Breast epithelium (tissue), 4 donors: ENCODE data around the gene SYNE4. TPM values are rescaled to one million over a fixed set of nuclear protein-coding genes. Genes with fewer than 3 reads are reported as not detected.

ENCODE experiments used
- DNase-seq, 2 donors: peaks; one replicate each; pipeline ENCODE4 v3.0.0-alpha.2; 2019; ENCODE audit warnings: low spot score in 2 of 2
- H3K27ac ChIP-seq, 2 donors: fragments of 200-600 bp; sonication (generic) in 1 of 2; one replicate each; pipeline ENCODE4 v1.5.1; 2016 to 2019; ENCODE audit warnings: mild to moderate bottlenecking in 1 of 2
- H3K27me3 ChIP-seq, 2 donors: fragments of 200-600 bp; sonication (generic) in 1 of 2; one replicate each; pipeline versions ENCODE4 v1.5.1 to v1.6.0; 2017 to 2019; ENCODE audit warnings: control low read depth in 1 of 2, mild to moderate bottlenecking in 1 of 2
- H3K36me3 ChIP-seq: fragments of 200-600 bp; one replicate; pipeline ENCODE4 v1.5.1; 2019
- H3K4me1 ChIP-seq, 2 donors: fragments of 200-600 bp; sonication (generic); one replicate each; pipeline ENCODE4 v1.5.1; 2016 to 2019; ENCODE audit warnings: control low read depth in 1 of 2
- H3K4me3 ChIP-seq, 3 donors: fragments of 200-600 bp; sonication (generic); 1 replicate in 2 of 3; 2 replicates in 1 of 3; pipeline ENCODE4 v1.5.1; 2016 to 2019; ENCODE audit warnings: mild to moderate bottlenecking in 3 of 3, moderate library complexity in 2 of 3
- H3K9me3 ChIP-seq, 2 donors: fragments of 200-600 bp; sonication (generic) in 1 of 2; one replicate each; pipeline ENCODE4 v1.5.1; 2016 to 2019; ENCODE audit warnings: control low read depth in 1 of 2
- POLR2A ChIP-seq: fragments of 450-650 bp; IDR thresholded peaks from one replicate; pipeline ENCODE4 v1.6.1; 2016; ENCODE audit warnings: antibody characterized with exemption, mild to moderate bottlenecking, moderate library complexity
- POLR2AphosphoS5 ChIP-seq, 3 donors: sonication (generic); formaldehyde crosslinking; IDR thresholded peaks; one replicate each; pipeline ENCODE4 v1.6.1; 2017; ENCODE audit warnings: antibody characterized with exemption in 3 of 3
- intact Hi-C: fragments of 100-400 bp; cut with DNase I; formaldehyde crosslinking; loops from one replicate; pipeline ENCODE4 v1.15.1; 2023; ENCODE audit warnings: low total_unique reads
- total RNA-seq, 3 donors: library from RNA; depleted of rRNA; stranded (reverse); fragments of >200 nt; gene quantifications; one replicate each; pipeline ENCODE4 v1.1.0, GENCODE V29; 2016
- TF ChIP-seq, protein P1 (sequence below), 3 donors: fragments of 450-650 bp; IDR thresholded peaks; one replicate each; pipeline ENCODE4 v1.5.1; 2016 to 2017; ENCODE audit warnings: antibody characterized with exemption in 3 of 3, mild to moderate bottlenecking in 3 of 3, moderate library complexity in 3 of 3

Gene SYNE4
- total RNA-seq, 3 donors from 2014 or later: 0.16 to 15.5 (median 9.5) TPM

DNA sequence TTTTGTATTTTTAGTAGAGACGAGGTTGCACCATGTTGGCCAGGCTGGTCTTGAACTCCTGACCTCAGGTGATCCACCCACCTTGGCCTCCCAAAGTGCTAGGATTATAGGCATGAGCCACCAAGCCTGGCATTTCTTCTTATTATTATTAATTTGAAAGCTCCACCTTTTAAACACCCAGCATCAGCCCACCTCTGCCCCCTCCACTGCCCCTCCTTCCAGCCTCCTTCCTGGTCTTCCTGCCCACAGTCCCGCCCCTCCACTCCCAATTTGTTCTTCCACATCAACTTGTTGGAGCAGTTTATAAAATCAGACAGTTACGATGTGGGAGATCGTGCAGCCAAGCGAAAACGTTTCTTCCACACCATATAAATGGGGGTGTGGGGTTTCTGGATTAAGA lies 31.9 kb upstream of the SYNE4 start:
- H3K27ac ChIP-seq: no peak overlapping the region
- TF ChIP-seq POLR2A: no peak
- TF ChIP-seq, protein P1, sequence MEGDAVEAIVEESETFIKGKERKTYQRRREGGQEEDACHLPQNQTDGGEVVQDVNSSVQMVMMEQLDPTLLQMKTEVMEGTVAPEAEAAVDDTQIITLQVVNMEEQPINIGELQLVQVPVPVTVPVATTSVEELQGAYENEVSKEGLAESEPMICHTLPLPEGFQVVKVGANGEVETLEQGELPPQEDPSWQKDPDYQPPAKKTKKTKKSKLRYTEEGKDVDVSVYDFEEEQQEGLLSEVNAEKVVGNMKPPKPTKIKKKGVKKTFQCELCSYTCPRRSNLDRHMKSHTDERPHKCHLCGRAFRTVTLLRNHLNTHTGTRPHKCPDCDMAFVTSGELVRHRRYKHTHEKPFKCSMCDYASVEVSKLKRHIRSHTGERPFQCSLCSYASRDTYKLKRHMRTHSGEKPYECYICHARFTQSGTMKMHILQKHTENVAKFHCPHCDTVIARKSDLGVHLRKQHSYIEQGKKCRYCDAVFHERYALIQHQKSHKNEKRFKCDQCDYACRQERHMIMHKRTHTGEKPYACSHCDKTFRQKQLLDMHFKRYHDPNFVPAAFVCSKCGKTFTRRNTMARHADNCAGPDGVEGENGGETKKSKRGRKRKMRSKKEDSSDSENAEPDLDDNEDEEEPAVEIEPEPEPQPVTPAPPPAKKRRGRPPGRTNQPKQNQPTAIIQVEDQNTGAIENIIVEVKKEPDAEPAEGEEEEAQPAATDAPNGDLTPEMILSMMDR (IDR thresholded peaks at IDR 0.05): no peak
- no peak for DNase-seq
- H3K36me3 ChIP-seq: no peaks in the 10 kb centered on the region
- no peaks in the 10 kb centered on the region for H3K4me1 ChIP-seq
- intact Hi-C loops: no loop called here
- H3K4me3 ChIP-seq: no peak overlapping the region
- no peaks in the 10 kb centered on the region for H3K9me3 ChIP-seq
- no peaks in the 10 kb centered on the region for H3K27me3 ChIP-seq

DNA sequence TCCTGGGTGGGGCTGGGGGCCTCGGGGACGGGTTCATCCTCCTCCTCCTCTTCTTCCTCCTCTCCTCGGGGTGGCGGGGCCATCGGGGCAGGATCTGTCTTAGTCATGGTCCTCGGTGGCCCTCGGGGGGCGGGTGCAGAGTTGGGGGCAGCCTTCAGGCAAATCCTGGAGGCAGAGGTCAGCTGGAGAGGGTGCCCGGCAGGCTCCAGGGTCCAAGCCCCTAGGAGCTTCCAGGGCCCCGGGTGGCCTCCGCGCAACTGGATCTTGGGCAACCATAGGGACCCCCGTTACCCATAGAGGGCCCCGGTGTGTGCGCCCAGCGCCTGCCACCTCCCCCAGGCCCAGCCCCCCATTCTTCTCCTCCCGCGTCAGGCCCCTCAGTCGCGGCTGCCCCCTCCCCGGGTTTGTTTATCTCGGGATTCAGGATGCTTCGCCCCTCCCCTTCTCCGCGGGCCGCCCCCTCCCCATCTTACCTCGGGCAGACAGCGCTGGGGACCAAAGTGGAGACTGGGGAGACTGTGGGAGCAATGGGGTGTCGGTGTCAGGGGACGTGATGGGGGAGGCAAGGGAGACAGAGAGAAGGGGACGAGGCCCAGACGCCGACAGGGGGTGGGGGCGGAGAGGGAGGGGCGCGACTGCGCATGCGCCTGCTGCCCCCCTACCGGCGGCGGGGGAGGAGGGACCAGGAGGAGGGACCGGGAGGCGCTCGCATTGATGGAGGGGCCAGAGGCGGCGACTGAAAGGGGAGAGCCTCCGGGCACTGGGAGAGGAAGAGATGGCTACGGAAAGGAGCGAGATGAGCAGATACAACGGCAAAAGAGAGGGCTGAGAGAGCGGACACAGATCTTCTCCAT lies 23.9 kb upstream of the SYNE4 start, which contains the start of gene CLIP3:
CLIP3 (minus strand) TSS at position 623 of the 854 bp plus-strand sequence; CDS start at position 107, 516 bp downstream.
- TF ChIP-seq, protein P1 (IDR thresholded peaks at IDR 0.05): no peak
- no peak for TF ChIP-seq POLR2AphosphoS5 (IDR thresholded peaks at IDR 0.05)
- TF ChIP-seq POLR2A: no peak

DNA sequence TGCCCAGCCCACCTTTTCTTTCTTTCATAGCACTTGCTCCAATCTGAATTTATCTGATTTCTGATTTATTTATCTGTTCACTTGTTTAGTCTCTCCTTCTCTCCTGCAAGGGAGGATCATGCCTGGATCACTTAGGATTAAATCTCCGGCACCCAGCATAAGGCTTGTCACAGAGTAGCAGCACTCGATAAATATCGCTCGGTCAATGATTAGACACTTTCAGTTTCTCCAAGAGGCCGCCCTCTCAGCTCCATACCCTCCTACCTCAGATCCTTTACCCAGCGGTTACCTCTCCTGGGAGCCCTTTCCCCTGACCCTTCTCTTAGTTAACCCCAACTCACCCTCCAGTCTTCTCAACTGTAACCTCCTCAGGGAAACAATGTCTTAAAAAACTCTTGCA lies 22.7 kb upstream of the SYNE4 start:
- Histone ChIP-seq H3K27me3 (no peaks in the 10 kb centered on the region), H3K9me3 (no peaks in the 10 kb centered on the region), H3K27ac (no peak overlapping the region), H3K4me3 (no peak overlapping the region), H3K36me3 (no peaks in the 10 kb centered on the region), H3K4me1 (no peaks in the 10 kb centered on the region)
- no peak for DNase-seq
- intact Hi-C loops: no loop called here
- TF ChIP-seq POLR2AphosphoS5 (IDR thresholded peaks at IDR 0.05) (no peak), POLR2A (no peak)
- TF ChIP-seq, protein P1 (IDR thresholded peaks at IDR 0.05): no peak

More for the DNA sequence above, 23.9 kb upstream of the SYNE4 start, which contains the start of gene CLIP3:
- H3K4me1 ChIP-seq: no peaks in the 10 kb centered on the region
- DNase-seq: no peak
- no peaks in the 10 kb centered on the region for H3K36me3 ChIP-seq
- intact Hi-C loops: no loop called here
- H3K4me3 ChIP-seq: peak within 1 kb of the TSS; percentile 62 to 66 (median 65)
- H3K9me3 ChIP-seq: no peaks in the 10 kb centered on the region
- H3K27ac ChIP-seq: peak within 1 kb of the TSS; percentile 62 to 64
- H3K27me3 ChIP-seq: no peaks in the 10 kb centered on the region

DNA sequence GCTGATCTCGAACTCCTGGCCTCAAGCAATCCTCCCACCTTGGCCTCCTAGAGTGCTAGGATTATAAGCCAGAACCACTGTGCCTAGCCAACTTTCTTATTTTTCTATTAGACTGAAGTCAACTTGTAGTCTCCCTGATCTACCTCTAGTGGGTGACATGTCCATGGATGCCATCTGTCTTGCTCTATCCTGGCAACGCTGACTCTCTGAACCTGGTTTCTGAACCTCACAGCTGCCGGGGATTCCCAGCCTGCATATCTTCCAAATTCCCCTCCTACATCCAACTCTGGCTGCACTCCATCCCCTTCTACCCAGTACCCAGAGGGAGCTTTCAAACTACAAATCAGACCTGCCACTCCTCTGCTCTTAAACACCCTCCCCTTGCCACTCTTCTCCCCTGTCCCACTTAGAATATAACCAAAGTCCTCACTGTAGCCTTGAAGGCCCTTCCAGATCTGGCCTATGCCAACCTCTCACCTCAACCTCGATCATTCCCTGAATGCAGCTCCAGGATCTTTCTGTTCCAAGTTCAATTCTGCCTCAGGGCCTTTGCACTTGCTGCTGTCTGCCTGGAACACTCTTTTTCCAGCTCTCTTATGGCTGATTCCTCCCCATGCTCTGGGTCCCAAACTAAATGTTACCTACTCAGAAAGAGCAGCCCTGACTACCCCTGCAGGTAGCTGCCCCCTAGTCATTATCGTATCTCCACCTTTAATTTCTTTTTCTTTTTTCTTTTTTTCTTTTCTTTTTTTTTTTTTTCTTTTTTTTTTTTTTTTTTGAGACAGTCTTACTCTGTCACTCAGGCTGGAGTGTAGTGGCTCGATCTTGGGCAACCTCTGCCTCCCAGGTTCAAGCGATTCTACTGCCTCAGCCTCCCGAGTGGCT lies 21.9 kb upstream of the SYNE4 start:
- H3K36me3 ChIP-seq: no peaks in the 10 kb centered on the region
- no peak overlapping the region for H3K27ac ChIP-seq
- TF ChIP-seq, protein P1 (IDR thresholded peaks at IDR 0.05): no peak
- TF ChIP-seq POLR2AphosphoS5 (IDR thresholded peaks at IDR 0.05) (no peak), POLR2A (no peak)
- DNase-seq: no peak
- no peaks in the 10 kb centered on the region for H3K27me3 ChIP-seq
- H3K9me3 ChIP-seq: no peaks in the 10 kb centered on the region
- intact Hi-C loops: no loop called here
- no peak overlapping the region for H3K4me3 ChIP-seq
- H3K4me1 ChIP-seq: no peaks in the 10 kb centered on the region
